ENCODE measurements around the gene PHIP.

PHIP gene

GRCh38 chr6:79070206-79070825, 7.7 kb downstream of the PHIP start:
- no peak for DNase-seq (ENCODE audit: low read depth)
- TF ChIP-seq POLR2A (IDR thresholded peaks at IDR 0.05; ENCODE audit: extremely low read depth, insufficient read length): no peak
- no peak for TF ChIP-seq MYC (IDR thresholded peaks at IDR 0.05; ENCODE audit: low read depth, low read length)
- no peak for TF ChIP-seq CTCF (IDR thresholded peaks at IDR 0.05; ENCODE audit: low read depth, low read length)
- no peak for TF ChIP-seq MAX (IDR thresholded peaks at IDR 0.05; ENCODE audit: low read depth, low read length)
- no peak overlapping the region for H3K4me3 ChIP-seq (ENCODE audit: low read depth, low read length)

- DNase-seq (ENCODE audit: low read depth): no peak
- TF ChIP-seq CTCF (IDR thresholded peaks at IDR 0.05; ENCODE audit: low read depth, low read length): no peak
- TF ChIP-seq MYC (IDR thresholded peaks at IDR 0.05; ENCODE audit: low read depth, low read length): no peak
- no peak for TF ChIP-seq MAX (IDR thresholded peaks at IDR 0.05; ENCODE audit: low read depth, low read length)
- no peak for TF ChIP-seq POLR2A (IDR thresholded peaks at IDR 0.05; ENCODE audit: extremely low read depth, insufficient read length)
- no peak overlapping the region for H3K4me3 ChIP-seq (ENCODE audit: low read depth, low read length)
Measured at GRCh38 chr6:79066828-79067227, 11.2 kb downstream of the PHIP start.

GRCh38 chr6:79066330-79066729, 11.7 kb downstream of the PHIP start:
- TF ChIP-seq POLR2A (IDR thresholded peaks at IDR 0.05; ENCODE audit: extremely low read depth, insufficient read length) (no peak), MAX (IDR thresholded peaks at IDR 0.05; ENCODE audit: low read depth, low read length) (no peak), CTCF (IDR thresholded peaks at IDR 0.05; ENCODE audit: low read depth, low read length) (no peak), MYC (IDR thresholded peaks at IDR 0.05; ENCODE audit: low read depth, low read length) (no peak)
- no peak overlapping the region for H3K4me3 ChIP-seq (ENCODE audit: low read depth, low read length)
- DNase-seq (ENCODE audit: low read depth): no peak

GRCh38 chr6:79065232-79065631, 12.8 kb downstream of the PHIP start:
- no peak overlapping the region for H3K4me3 ChIP-seq (ENCODE audit: low read depth, low read length)
- DNase-seq (ENCODE audit: low read depth): no peak
- TF ChIP-seq CTCF (IDR thresholded peaks at IDR 0.05; ENCODE audit: low read depth, low read length): no peak
- no peak for TF ChIP-seq MYC (IDR thresholded peaks at IDR 0.05; ENCODE audit: low read depth, low read length)
- no peak for TF ChIP-seq POLR2A (IDR thresholded peaks at IDR 0.05; ENCODE audit: extremely low read depth, insufficient read length)
- TF ChIP-seq MAX (IDR thresholded peaks at IDR 0.05; ENCODE audit: low read depth, low read length): no peak

GRCh38 chr6:79064635-79065034, 13.4 kb downstream of the PHIP start:
- no peak for DNase-seq (ENCODE audit: low read depth)
- H3K4me3 ChIP-seq (ENCODE audit: low read depth, low read length): no peak overlapping the region
- no peak for TF ChIP-seq MAX (IDR thresholded peaks at IDR 0.05; ENCODE audit: low read depth, low read length)
- TF ChIP-seq CTCF (IDR thresholded peaks at IDR 0.05; ENCODE audit: low read depth, low read length): no peak
- no peak for TF ChIP-seq POLR2A (IDR thresholded peaks at IDR 0.05; ENCODE audit: extremely low read depth, insufficient read length)
- TF ChIP-seq MYC (IDR thresholded peaks at IDR 0.05; ENCODE audit: low read depth, low read length): no peak
